Suprapubic skin (tissue), 4 donors: ENCODE results near the gene CPA2. TPM values are rescaled to one million over a fixed set of nuclear protein-coding genes. Genes with fewer than 3 reads are reported as not detected.
"Not testable (repeated sequence)": the region's sequence is repeated elsewhere in the genome, so short reads cannot be mapped to it uniquely, and the experiment has no call there.

Experiments used
- DNase-seq, 2 donors: peaks; one replicate each; pipeline ENCODE4 v3.0.0-alpha.2; 2019; ENCODE audit warnings: low spot score in 2 of 2
- H3K27ac ChIP-seq: fragments of 200-600 bp; sonication (generic); one replicate; pipeline ENCODE4 v1.5.1; 2019
- H3K27me3 ChIP-seq: fragments of 200-600 bp; sonication (generic); one replicate; pipeline ENCODE4 v1.5.1; 2019
- H3K36me3 ChIP-seq: fragments of 200-600 bp; sonication (generic); one replicate; pipeline ENCODE4 v1.5.1; 2019
- H3K4me1 ChIP-seq: fragments of 200-600 bp; sonication (generic); one replicate; pipeline ENCODE4 v1.5.1; 2019
- H3K4me3 ChIP-seq: fragments of 200-600 bp; sonication (generic); one replicate; pipeline ENCODE4 v1.5.1; 2019; ENCODE audit warnings: mild to moderate bottlenecking
- H3K9me3 ChIP-seq: fragments of 200-600 bp; sonication (generic); one replicate; pipeline ENCODE4 v1.5.1; 2019
- CTCF ChIP-seq, 2 donors: fragments of 200-600 bp in 1 of 2; fragments of 450-650 bp in 1 of 2; sonication (generic) in 1 of 2; IDR thresholded peaks; one replicate each; pipeline ENCODE4 v1.5.1; 2016 to 2019; ENCODE audit warnings: antibody characterized with exemption in 2 of 2, mild to moderate bottlenecking in 1 of 2, moderate library complexity in 1 of 2
- EP300 ChIP-seq: sonication (generic); formaldehyde crosslinking; IDR thresholded peaks from one replicate; pipeline ENCODE4 v1.6.1; 2017; ENCODE audit warnings: antibody characterized with exemption
- POLR2A ChIP-seq, 2 donors: fragments of 450-650 bp; IDR thresholded peaks; one replicate each; pipeline ENCODE4 v1.6.1; 2017; ENCODE audit warnings: antibody characterized with exemption in 2 of 2, mild to moderate bottlenecking in 2 of 2, moderate library complexity in 2 of 2
- POLR2AphosphoS5 ChIP-seq, 3 donors: sonication (generic); formaldehyde crosslinking; IDR thresholded peaks; one replicate each; pipeline ENCODE4 v1.6.1; 2017; ENCODE audit warnings: antibody characterized with exemption in 3 of 3
- WGBS: methylation state at CpG from one replicate; pipeline ENCODE4 v1.1.5; 2018; 5-methylcytosine and 5-hydroxymethylcytosine counted together
- total RNA-seq, 4 donors: library from RNA; depleted of rRNA; stranded (reverse); fragments of >200 nt; gene quantifications; one replicate each; pipeline ENCODE4 v1.1.0, GENCODE V29; 2016

Gene CPA2
- total RNA-seq, 4 donors from 2014 or later: not detected

GRCh38 chr7:130224210-130224609 lies 42.5 kb upstream of the CPA2 start:
- Histone ChIP-seq H3K36me3 (no peaks in the 10 kb centered on the region), H3K4me3 (no peak overlapping the region), H3K4me1 (no peaks in the 10 kb centered on the region), H3K27ac (no peak overlapping the region), H3K27me3 (no peaks in the 10 kb centered on the region), H3K9me3 (no peaks in the 10 kb centered on the region)
- DNase-seq: no peak
- WGBS: 87% methylated on average over 5 of the region's 5 CpGs
- TF ChIP-seq POLR2AphosphoS5 (IDR thresholded peaks at IDR 0.05): no peak
- no peak for TF ChIP-seq EP300
- TF ChIP-seq POLR2A (IDR thresholded peaks at IDR 0.05): no peak
- TF ChIP-seq CTCF (IDR thresholded peaks at IDR 0.05): no peak

GRCh38 chr7:130224923-130225322 lies 41.7 kb upstream of the CPA2 start:
- not testable (repeated sequence) for H3K27me3 ChIP-seq, H3K9me3 ChIP-seq, H3K4me1 ChIP-seq, H3K27ac ChIP-seq, H3K36me3 ChIP-seq, H3K4me3 ChIP-seq, DNase-seq
- WGBS: 60% methylated on average over 3 of the region's 3 CpGs

- WGBS: 94% methylated on average over 1 of the region's 1 CpG
Observed at GRCh38 chr7:130226333-130226732, 40.3 kb upstream of the CPA2 start.

GRCh38 chr7:130227883-130228575 lies 38.6 kb upstream of the CPA2 start:
- H3K9me3 ChIP-seq: no peaks in the 10 kb centered on the region
- no peaks in the 10 kb centered on the region for H3K27me3 ChIP-seq
- no peak for DNase-seq
- H3K27ac ChIP-seq: no peak overlapping the region
- no peaks in the 10 kb centered on the region for H3K36me3 ChIP-seq
- no peak overlapping the region for H3K4me3 ChIP-seq
- no peaks in the 10 kb centered on the region for H3K4me1 ChIP-seq
- WGBS: 57% methylated on average over 1 of the region's 1 CpG
- TF ChIP-seq EP300 (no peak), POLR2A (IDR thresholded peaks at IDR 0.05) (no peak), CTCF (IDR thresholded peaks at IDR 0.05) (no peak), POLR2AphosphoS5 (IDR thresholded peaks at IDR 0.05) (no peak)

More at GRCh38 chr7:130226333-130226732, 40.3 kb upstream of the CPA2 start:
- H3K27me3 ChIP-seq: no peaks in the 10 kb centered on the region
- DNase-seq: no peak
- TF ChIP-seq POLR2A (IDR thresholded peaks at IDR 0.05): no peak
- no peak for TF ChIP-seq CTCF (IDR thresholded peaks at IDR 0.05)
- TF ChIP-seq POLR2AphosphoS5 (IDR thresholded peaks at IDR 0.05): no peak
- no peak for TF ChIP-seq EP300
- no peaks in the 10 kb centered on the region for H3K36me3 ChIP-seq
- no peak overlapping the region for H3K27ac ChIP-seq
- H3K9me3 ChIP-seq: no peaks in the 10 kb centered on the region
- H3K4me1 ChIP-seq: no peaks in the 10 kb centered on the region
- H3K4me3 ChIP-seq: no peak overlapping the region

- no peak for TF ChIP-seq POLR2A (IDR thresholded peaks at IDR 0.05)
- no peak for TF ChIP-seq EP300
- no peak for TF ChIP-seq POLR2AphosphoS5 (IDR thresholded peaks at IDR 0.05)
- TF ChIP-seq CTCF (IDR thresholded peaks at IDR 0.05): no peak
- 87% methylated on average over 7 of the region's 7 CpGs for WGBS
- H3K27me3 ChIP-seq: no peaks in the 10 kb centered on the region
Observed at GRCh38 chr7:130228840-130229502, 37.7 kb upstream of the CPA2 start.

GRCh38 chr7:130229981-130230380 lies 36.7 kb upstream of the CPA2 start:
- 86% methylated on average over 7 of the region's 28 CpGs for WGBS
- not testable (repeated sequence) for H3K4me1 ChIP-seq, H3K27ac ChIP-seq, H3K4me3 ChIP-seq, H3K9me3 ChIP-seq, H3K36me3 ChIP-seq, H3K27me3 ChIP-seq, DNase-seq

More at GRCh38 chr7:130228840-130229502, 37.7 kb upstream of the CPA2 start:
- Histone ChIP-seq H3K36me3 (no peaks in the 10 kb centered on the region), H3K27ac (no peak overlapping the region), H3K9me3 (no peaks in the 10 kb centered on the region), H3K4me1 (no peaks in the 10 kb centered on the region), H3K4me3 (no peak overlapping the region)
- DNase-seq: no peak
